WTC11 (cell line): Measurements from ENCODE around the gene CCDC68. TPM values are rescaled to one million over a fixed set of nuclear protein-coding genes. Genes with fewer than 3 reads are reported as not detected.

Experiments
- ATAC-seq: fragments of 200-7000 bp; cut with Tn5 transposase; 2 replicates; pipeline ENCODE4 v1.10.0; 2021; ENCODE audit warnings: mild to moderate bottlenecking, moderate library complexity
- CTCF ChIA-PET: fragments of 300-600 bp; sonication (Branson Sonifier 250); formaldehyde crosslinking; loops from one replicate; lab custom pipeline; 2021; ENCODE audit warnings: antibody characterized with exemption; lab: Charles Lee
- POLR2A ChIA-PET: fragments of 350-600 bp; sonication (Branson Sonifier 250); formaldehyde crosslinking; loops from one replicate; lab custom pipeline; 2021; ENCODE audit warnings: antibody characterized with exemption; lab: Charles Lee
- DNase-seq: peaks from one replicate; pipeline ENCODE4 v3.0.0; 2021; ENCODE audit warnings: low spot score
- H3K27ac Mint-ChIP-seq: 2 replicates; pipeline ENCODE4 v1.8.0; 2021; ENCODE audit warnings: mixed read lengths
- H3K27me3 Mint-ChIP-seq: 2 replicates; pipeline ENCODE4 v1.8.0; 2021; ENCODE audit warnings: low read depth, mild to moderate bottlenecking, moderate library complexity, mixed read lengths
- H3K36me3 Mint-ChIP-seq: 2 replicates; pipeline ENCODE4 v1.8.0; 2021; ENCODE audit warnings: mixed read lengths
- H3K4me1 Mint-ChIP-seq: 2 replicates; pipeline ENCODE4 v1.8.0; 2022; ENCODE audit warnings: mixed read lengths
- H3K4me3 Mint-ChIP-seq: 2 replicates; pipeline ENCODE4 v1.8.0; 2021; ENCODE audit warnings: mild to moderate bottlenecking, moderate library complexity, mixed read lengths
- H3K9me3 Mint-ChIP-seq: 2 replicates; pipeline ENCODE4 v1.8.0; 2021; ENCODE audit warnings: mixed read lengths
- ESRRA ChIP-seq: sonication (generic); formaldehyde crosslinking; IDR thresholded peaks from 2 replicates; pipeline ENCODE4 v1.8.1; 2022; ENCODE audit warnings: mild to moderate bottlenecking, missing genetic modification reagents, borderline replicate concordance
- JUN ChIP-seq: sonication (generic); formaldehyde crosslinking; IDR thresholded peaks from 2 replicates; pipeline ENCODE4 v1.8.0; 2023; ENCODE audit warnings: mild to moderate bottlenecking, missing genetic modification reagents
- RELA ChIP-seq: sonication (generic); formaldehyde crosslinking; IDR thresholded peaks from 2 replicates; pipeline ENCODE4 v1.8.1; 2022; ENCODE audit warnings: missing genetic modification reagents, mild to moderate bottlenecking, borderline replicate concordance
- RORB ChIP-seq: fragments of 250-450 bp; sonication (Bioruptor Pico); IDR thresholded peaks from 2 replicates; pipeline ENCODE4 v1.9.0; 2021; ENCODE audit warnings: mild to moderate bottlenecking
- SP1 ChIP-seq: sonication (generic); formaldehyde crosslinking; conservative IDR thresholded peaks from 2 replicates; pipeline ENCODE4 v1.8.1; 2022; ENCODE audit warnings: missing genetic modification reagents
- TCF7 ChIP-seq: sonication (generic); formaldehyde crosslinking; IDR thresholded peaks from 2 replicates; pipeline ENCODE4 v1.8.0; 2022; ENCODE audit warnings: mild to moderate bottlenecking, low read depth, missing genetic modification reagents, moderate library complexity
- TEAD4 ChIP-seq: sonication (generic); formaldehyde crosslinking; IDR thresholded peaks from 2 replicates; pipeline ENCODE4 v1.8.0; 2022; ENCODE audit warnings: mild to moderate bottlenecking, missing genetic modification reagents
- ZNF219 ChIP-seq: sonication (generic); formaldehyde crosslinking; IDR thresholded peaks from 2 replicates; pipeline ENCODE4 v1.8.0; 2023; ENCODE audit warnings: missing genetic modification reagents, mild to moderate bottlenecking, borderline replicate concordance
- total RNA-seq: library from RNA; stranded (reverse); gene quantifications from 3 replicates; pipeline ENCODE4 v1.2.3, GENCODE V29; 2021
- TF ChIP-seq, protein P1 (sequence below): sonication (generic); formaldehyde crosslinking; IDR thresholded peaks from 2 replicates; pipeline ENCODE4 v1.8.0; 2022; ENCODE audit warnings: mild to moderate bottlenecking, missing genetic modification reagents
- TF ChIP-seq, protein P2 (sequence below): sonication (generic); formaldehyde crosslinking; IDR thresholded peaks from 2 replicates; pipeline ENCODE4 v1.8.1; 2023; ENCODE audit warnings: mild to moderate bottlenecking, missing genetic modification reagents
- TF ChIP-seq, protein P3 (sequence below): sonication (generic); formaldehyde crosslinking; IDR thresholded peaks from 2 replicates; pipeline ENCODE4 v1.8.1; 2023; ENCODE audit warnings: mild to moderate bottlenecking, missing genetic modification reagents
- TF ChIP-seq, protein P4 (sequence below): sonication (generic); formaldehyde crosslinking; IDR thresholded peaks from 2 replicates; pipeline ENCODE4 v1.8.0; 2022; ENCODE audit warnings: missing genetic modification reagents
- TF ChIP-seq, protein P5 (sequence below): fragments of 250-450 bp; sonication (Bioruptor Pico); IDR thresholded peaks from 2 replicates; pipeline ENCODE4 v1.9.0; 2021; ENCODE audit warnings: moderate library complexity, mild to moderate bottlenecking, inconsistent platforms, borderline replicate concordance

Gene CCDC68
- total RNA-seq, 1 experiment from 2014 or later: 0.92 TPM

DNA sequence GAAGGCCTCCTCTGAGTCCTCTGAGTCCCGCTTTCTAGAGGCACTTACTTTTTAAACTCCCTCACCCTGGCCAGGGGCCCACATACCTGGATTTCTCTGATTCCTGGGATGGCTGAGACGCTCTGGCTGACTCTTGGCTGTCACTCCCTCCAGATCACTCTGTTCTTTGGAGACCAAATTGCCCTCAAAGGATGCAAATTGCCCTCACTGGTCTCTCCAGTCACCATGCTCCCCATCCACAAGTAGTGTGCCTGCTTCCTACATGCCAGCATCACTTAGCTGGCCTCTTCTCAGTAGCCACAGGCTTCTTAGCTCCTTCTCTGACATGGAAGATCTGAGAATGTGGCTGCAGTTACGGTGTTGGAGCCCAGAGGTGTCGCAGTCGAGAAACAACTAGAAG, 41.3 kb upstream of the CCDC68 start:
- Mint-ChIP-seq H3K4me3 (no peak overlapping the region), H3K4me1 (peaks cover 15% of the 10 kb centered on the region), H3K9me3 (no peaks in the 10 kb centered on the region), H3K27me3 (no peaks in the 10 kb centered on the region), H3K36me3 (no peaks in the 10 kb centered on the region), H3K27ac (no peak overlapping the region)
- POLR2A ChIA-PET: no interaction called here
- CTCF ChIA-PET: no interaction called here
- ATAC-seq (no peak), DNase-seq (no peak)
- no peak for TF ChIP-seq JUN (CRISPR knock-in tag)
- TF ChIP-seq, protein P1, sequence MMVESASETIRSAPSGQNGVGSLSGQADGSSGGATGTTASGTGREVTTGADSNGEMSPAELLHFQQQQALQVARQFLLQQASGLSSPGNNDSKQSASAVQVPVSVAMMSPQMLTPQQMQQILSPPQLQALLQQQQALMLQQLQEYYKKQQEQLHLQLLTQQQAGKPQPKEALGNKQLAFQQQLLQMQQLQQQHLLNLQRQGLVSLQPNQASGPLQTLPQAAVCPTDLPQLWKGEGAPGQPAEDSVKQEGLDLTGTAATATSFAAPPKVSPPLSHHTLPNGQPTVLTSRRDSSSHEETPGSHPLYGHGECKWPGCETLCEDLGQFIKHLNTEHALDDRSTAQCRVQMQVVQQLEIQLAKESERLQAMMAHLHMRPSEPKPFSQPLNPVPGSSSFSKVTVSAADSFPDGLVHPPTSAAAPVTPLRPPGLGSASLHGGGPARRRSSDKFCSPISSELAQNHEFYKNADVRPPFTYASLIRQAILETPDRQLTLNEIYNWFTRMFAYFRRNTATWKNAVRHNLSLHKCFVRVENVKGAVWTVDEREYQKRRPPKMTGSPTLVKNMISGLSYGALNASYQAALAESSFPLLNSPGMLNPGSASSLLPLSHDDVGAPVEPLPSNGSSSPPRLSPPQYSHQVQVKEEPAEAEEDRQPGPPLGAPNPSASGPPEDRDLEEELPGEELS (CRISPR knock-in tag): no peak
- TF ChIP-seq, protein P2, sequence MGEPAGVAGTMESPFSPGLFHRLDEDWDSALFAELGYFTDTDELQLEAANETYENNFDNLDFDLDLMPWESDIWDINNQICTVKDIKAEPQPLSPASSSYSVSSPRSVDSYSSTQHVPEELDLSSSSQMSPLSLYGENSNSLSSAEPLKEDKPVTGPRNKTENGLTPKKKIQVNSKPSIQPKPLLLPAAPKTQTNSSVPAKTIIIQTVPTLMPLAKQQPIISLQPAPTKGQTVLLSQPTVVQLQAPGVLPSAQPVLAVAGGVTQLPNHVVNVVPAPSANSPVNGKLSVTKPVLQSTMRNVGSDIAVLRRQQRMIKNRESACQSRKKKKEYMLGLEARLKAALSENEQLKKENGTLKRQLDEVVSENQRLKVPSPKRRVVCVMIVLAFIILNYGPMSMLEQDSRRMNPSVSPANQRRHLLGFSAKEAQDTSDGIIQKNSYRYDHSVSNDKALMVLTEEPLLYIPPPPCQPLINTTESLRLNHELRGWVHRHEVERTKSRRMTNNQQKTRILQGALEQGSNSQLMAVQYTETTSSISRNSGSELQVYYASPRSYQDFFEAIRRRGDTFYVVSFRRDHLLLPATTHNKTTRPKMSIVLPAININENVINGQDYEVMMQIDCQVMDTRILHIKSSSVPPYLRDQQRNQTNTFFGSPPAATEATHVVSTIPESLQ (CRISPR knock-in tag): no peak
- TF ChIP-seq RELA (CRISPR knock-in tag): no peak
- TF ChIP-seq, protein P3, sequence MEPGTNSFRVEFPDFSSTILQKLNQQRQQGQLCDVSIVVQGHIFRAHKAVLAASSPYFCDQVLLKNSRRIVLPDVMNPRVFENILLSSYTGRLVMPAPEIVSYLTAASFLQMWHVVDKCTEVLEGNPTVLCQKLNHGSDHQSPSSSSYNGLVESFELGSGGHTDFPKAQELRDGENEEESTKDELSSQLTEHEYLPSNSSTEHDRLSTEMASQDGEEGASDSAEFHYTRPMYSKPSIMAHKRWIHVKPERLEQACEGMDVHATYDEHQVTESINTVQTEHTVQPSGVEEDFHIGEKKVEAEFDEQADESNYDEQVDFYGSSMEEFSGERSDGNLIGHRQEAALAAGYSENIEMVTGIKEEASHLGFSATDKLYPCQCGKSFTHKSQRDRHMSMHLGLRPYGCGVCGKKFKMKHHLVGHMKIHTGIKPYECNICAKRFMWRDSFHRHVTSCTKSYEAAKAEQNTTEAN (CRISPR knock-in tag): no peak
- TF ChIP-seq ESRRA (CRISPR knock-in tag): no peak
- no peak for TF ChIP-seq TCF7

DNA sequence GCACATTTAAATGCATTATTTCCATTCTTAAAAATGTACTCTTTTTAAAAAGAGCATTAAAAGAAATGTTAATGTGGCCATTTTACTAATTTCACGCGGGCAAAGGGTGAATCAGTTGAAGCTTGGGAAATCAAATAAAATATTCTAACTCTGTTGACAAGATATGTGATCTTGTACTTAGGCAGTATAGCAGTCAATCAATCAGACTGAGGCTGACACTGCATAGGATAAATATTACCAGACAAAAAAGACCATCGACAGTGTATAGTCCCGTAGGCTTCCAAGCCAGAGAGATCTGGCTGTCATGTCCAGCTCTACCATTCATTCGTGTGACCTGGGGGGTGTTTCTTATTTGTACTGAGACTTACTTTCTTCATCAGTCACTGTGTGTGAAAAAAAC, 39.8 kb upstream of the CCDC68 start:
- CTCF ChIA-PET: no interaction called here

More for the DNA sequence above, 39.8 kb upstream of the CCDC68 start:
- Mint-ChIP-seq H3K27ac (no peak overlapping the region), H3K4me3 (no peak overlapping the region), H3K27me3 (no peaks in the 10 kb centered on the region), H3K4me1 (peaks cover 15% of the 10 kb centered on the region), H3K36me3 (0 out of 2 replicates have a peak, but pooled peaks cover 2% of the 10 kb centered on the region), H3K9me3 (peaks cover 8% of the 10 kb centered on the region)
- no peak for TF ChIP-seq ZNF219 (CRISPR knock-in tag)
- no peak for TF ChIP-seq RORB (CRISPR knock-in tag)
- TF ChIP-seq TEAD4 (CRISPR knock-in tag): no peak
- TF ChIP-seq, protein P4, sequence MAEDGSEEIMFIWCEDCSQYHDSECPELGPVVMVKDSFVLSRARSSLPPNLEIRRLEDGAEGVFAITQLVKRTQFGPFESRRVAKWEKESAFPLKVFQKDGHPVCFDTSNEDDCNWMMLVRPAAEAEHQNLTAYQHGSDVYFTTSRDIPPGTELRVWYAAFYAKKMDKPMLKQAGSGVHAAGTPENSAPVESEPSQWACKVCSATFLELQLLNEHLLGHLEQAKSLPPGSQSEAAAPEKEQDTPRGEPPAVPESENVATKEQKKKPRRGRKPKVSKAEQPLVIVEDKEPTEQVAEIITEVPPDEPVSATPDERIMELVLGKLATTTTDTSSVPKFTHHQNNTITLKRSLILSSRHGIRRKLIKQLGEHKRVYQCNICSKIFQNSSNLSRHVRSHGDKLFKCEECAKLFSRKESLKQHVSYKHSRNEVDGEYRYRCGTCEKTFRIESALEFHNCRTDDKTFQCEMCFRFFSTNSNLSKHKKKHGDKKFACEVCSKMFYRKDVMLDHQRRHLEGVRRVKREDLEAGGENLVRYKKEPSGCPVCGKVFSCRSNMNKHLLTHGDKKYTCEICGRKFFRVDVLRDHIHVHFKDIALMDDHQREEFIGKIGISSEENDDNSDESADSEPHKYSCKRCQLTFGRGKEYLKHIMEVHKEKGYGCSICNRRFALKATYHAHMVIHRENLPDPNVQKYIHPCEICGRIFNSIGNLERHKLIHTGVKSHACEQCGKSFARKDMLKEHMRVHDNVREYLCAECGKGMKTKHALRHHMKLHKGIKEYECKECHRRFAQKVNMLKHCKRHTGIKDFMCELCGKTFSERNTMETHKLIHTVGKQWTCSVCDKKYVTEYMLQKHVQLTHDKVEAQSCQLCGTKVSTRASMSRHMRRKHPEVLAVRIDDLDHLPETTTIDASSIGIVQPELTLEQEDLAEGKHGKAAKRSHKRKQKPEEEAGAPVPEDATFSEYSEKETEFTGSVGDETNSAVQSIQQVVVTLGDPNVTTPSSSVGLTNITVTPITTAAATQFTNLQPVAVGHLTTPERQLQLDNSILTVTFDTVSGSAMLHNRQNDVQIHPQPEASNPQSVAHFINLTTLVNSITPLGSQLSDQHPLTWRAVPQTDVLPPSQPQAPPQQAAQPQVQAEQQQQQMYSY (CRISPR knock-in tag): no peak
- no peak for TF ChIP-seq SP1 (CRISPR knock-in tag)
- TF ChIP-seq RELA (CRISPR knock-in tag): no peak
- TF ChIP-seq, protein P5, sequence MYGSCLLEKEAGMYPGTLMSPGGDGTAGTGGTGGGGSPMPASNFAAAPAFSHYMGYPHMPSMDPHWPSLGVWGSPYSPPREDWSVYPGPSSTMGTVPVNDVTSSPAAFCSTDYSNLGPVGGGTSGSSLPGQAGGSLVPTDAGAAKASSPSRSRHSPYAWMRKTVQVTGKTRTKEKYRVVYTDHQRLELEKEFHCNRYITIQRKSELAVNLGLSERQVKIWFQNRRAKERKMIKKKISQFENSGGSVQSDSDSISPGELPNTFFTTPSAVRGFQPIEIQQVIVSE (CRISPR knock-in tag): no peak
- POLR2A ChIA-PET: no interaction called here
- ATAC-seq: no peak
- no peak for DNase-seq
